Measurements from ENCODE around the gene KCNE2. TPM values are rescaled to one million over a fixed set of nuclear protein-coding genes. Genes with fewer than 3 reads are reported as not detected.

The KCNE2 gene
- total and polyA plus RNA-seq, 2 experiments from 2014 or later = 2.9 to 5.0 TPM

DNA sequence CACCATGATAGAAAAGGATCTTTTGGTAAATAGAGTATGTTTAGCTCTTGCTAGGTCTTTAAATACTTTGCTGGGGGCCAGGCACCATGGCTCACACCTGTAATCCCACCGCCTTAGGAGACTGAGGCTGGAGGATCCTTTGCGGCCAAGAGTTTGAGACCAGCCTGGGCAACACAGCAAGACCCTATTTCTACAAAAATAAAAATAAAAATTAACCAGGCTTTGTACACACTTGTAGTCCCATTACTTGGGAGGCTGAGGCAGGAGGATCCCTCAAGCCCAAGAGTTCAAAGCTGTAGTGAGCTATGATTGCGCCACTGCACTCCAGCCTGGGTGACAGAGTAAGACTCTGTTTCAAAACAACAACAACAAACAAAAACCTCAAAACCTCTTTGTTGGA lies 1.1 kb upstream of the KCNE2 start:
- WGBS (ENCODE audit: low lambda C conversion rate, missing lambda C conversion rate) = 100% methylated on average over 3 of the region's 3 CpGs
- Histone ChIP-seq H3K27me3 (no peaks in the 10 kb centered on the region), H3K27ac (no peak overlapping the region), H3K4me1 (ENCODE audit: insufficient read depth) (no peaks in the 10 kb centered on the region), H3K9me2 (replicated peaks; ENCODE audit: insufficient read depth) (no peaks in the 10 kb centered on the region), H2AFZ (no peak overlapping the region), H4K20me1 (ENCODE audit: insufficient read depth, poor library complexity, severe bottlenecking) (no peaks in the 10 kb centered on the region), H3K36me3 (replicated peaks; ENCODE audit: insufficient read depth, low read depth) (no peaks in the 10 kb centered on the region), H3K79me2 (no peaks in the 10 kb centered on the region), H3K4me3 (no peak overlapping the region), H3K9me3 (ENCODE audit: low read depth) (no peaks in the 10 kb centered on the region), H3K4me2 (no peak overlapping the region)
- DNase-seq (ENCODE audit: low spot score) = no peak
- TF ChIP-seq EZH2 (IDR thresholded peaks at IDR 0.05; ENCODE audit: borderline replicate concordance) = no peak
- no peak for TF ChIP-seq EZH2phosphoT487 (IDR thresholded peaks at IDR 0.05; ENCODE audit: low read depth, severe bottlenecking, unreplicated experiment)
- TF ChIP-seq, protein P1, sequence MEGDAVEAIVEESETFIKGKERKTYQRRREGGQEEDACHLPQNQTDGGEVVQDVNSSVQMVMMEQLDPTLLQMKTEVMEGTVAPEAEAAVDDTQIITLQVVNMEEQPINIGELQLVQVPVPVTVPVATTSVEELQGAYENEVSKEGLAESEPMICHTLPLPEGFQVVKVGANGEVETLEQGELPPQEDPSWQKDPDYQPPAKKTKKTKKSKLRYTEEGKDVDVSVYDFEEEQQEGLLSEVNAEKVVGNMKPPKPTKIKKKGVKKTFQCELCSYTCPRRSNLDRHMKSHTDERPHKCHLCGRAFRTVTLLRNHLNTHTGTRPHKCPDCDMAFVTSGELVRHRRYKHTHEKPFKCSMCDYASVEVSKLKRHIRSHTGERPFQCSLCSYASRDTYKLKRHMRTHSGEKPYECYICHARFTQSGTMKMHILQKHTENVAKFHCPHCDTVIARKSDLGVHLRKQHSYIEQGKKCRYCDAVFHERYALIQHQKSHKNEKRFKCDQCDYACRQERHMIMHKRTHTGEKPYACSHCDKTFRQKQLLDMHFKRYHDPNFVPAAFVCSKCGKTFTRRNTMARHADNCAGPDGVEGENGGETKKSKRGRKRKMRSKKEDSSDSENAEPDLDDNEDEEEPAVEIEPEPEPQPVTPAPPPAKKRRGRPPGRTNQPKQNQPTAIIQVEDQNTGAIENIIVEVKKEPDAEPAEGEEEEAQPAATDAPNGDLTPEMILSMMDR (IDR thresholded peaks at IDR 0.05; ENCODE audit: poor library complexity) = no peak

DNA sequence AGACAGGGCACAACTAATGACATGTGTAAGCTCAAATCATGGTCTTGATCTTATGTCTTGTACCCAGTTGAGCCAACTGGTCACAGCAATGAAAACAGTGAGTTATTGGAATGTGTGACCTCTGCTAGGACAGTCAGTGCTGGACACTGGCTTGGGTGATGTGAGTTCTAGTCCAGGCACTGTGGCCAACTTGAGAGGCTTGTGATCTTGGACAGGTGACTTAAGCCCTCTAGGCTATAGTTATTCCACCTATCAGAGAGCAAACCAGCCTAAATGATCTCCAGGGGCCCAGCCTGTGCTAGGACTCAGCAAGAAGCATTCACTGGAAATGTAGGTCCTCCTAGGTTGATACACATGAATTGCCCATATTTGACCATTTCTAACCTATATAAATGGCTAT lies 1.1 kb downstream of the KCNE2 start:
- Histone ChIP-seq H4K20me1 (ENCODE audit: insufficient read depth, poor library complexity, severe bottlenecking) (no peaks in the 10 kb centered on the region), H3K36me3 (replicated peaks; ENCODE audit: insufficient read depth, low read depth) (no peaks in the 10 kb centered on the region), H3K9me3 (ENCODE audit: low read depth) (no peaks in the 10 kb centered on the region), H3K4me3 (no peak overlapping the region), H3K79me2 (no peaks in the 10 kb centered on the region), H2AFZ (no peak overlapping the region), H3K4me1 (ENCODE audit: insufficient read depth) (no peaks in the 10 kb centered on the region), H3K4me2 (no peak overlapping the region), H3K9me2 (replicated peaks; ENCODE audit: insufficient read depth) (no peaks in the 10 kb centered on the region), H3K27me3 (no peaks in the 10 kb centered on the region), H3K27ac (no peak overlapping the region)
- no peak for DNase-seq (ENCODE audit: low spot score)
- TF ChIP-seq, protein P1 (IDR thresholded peaks at IDR 0.05; ENCODE audit: poor library complexity) = no peak
- no peak for TF ChIP-seq EZH2 (IDR thresholded peaks at IDR 0.05; ENCODE audit: borderline replicate concordance)
- TF ChIP-seq EZH2phosphoT487 (IDR thresholded peaks at IDR 0.05; ENCODE audit: low read depth, severe bottlenecking, unreplicated experiment) = no peak

DNA sequence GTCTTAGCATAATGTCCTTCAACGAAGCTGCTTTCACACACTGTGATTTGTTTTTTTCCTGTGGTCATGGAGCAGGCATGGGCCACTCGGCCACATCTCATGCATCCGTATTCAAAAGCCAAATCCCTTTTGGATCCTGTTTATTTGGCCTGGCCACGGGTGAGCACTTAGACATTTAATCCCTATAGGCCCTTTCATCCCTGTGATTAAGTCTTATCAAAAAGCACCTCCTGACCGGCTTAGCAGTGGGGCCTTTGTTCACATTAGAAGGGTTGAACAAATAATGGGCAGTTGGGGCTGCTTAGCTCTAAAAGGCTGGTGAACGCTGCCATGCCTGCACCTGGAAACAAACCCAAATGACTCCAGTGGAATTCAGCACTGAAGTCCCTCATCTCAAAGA lies 2.0 kb downstream of the KCNE2 start:
- Histone ChIP-seq H3K36me3 (replicated peaks; ENCODE audit: insufficient read depth, low read depth) (no peaks in the 10 kb centered on the region), H3K27ac (no peak overlapping the region), H3K79me2 (no peaks in the 10 kb centered on the region), H3K27me3 (no peaks in the 10 kb centered on the region), H2AFZ (no peak overlapping the region), H3K4me3 (no peak overlapping the region), H3K9me2 (replicated peaks; ENCODE audit: insufficient read depth) (no peaks in the 10 kb centered on the region), H3K9me3 (ENCODE audit: low read depth) (no peaks in the 10 kb centered on the region), H4K20me1 (ENCODE audit: insufficient read depth, poor library complexity, severe bottlenecking) (no peaks in the 10 kb centered on the region), H3K4me1 (ENCODE audit: insufficient read depth) (no peaks in the 10 kb centered on the region), H3K4me2 (no peak overlapping the region)
- DNase-seq (ENCODE audit: low spot score) = no peak
- TF ChIP-seq EZH2phosphoT487 (IDR thresholded peaks at IDR 0.05; ENCODE audit: low read depth, severe bottlenecking, unreplicated experiment) = no peak
- no peak for TF ChIP-seq EZH2 (IDR thresholded peaks at IDR 0.05; ENCODE audit: borderline replicate concordance)
- TF ChIP-seq, protein P1 (IDR thresholded peaks at IDR 0.05; ENCODE audit: poor library complexity) = no peak
- 46% methylated on average over 6 of the region's 6 CpGs for WGBS (ENCODE audit: low lambda C conversion rate, missing lambda C conversion rate)
